B cell (primary cell): ENCODE results near the gene NTN1. TPM values are rescaled to one million over a fixed set of nuclear protein-coding genes. Genes with fewer than 3 reads are reported as not detected.

ENCODE experiments used
- ATAC-seq: fragments of 200-7000 bp; cut with Tn5 transposase; one replicate; pipeline ENCODE4 v1.10.0; 2021; ENCODE audit warnings: low read depth, mild to moderate bottlenecking, moderate number of reproducible peaks, moderate library complexity
- CTCF ChIA-PET: fragments of 350-600 bp; sonication (Branson Sonifier 250); formaldehyde crosslinking; loops from one replicate; lab custom pipeline; 2021; ENCODE audit warnings: antibody characterized with exemption, inconsistent platforms; lab: Charles Lee
- POLR2A ChIA-PET: fragments of 350-600 bp; sonication (Branson Sonifier 250); formaldehyde crosslinking; loops from one replicate; lab custom pipeline; 2021; ENCODE audit warnings: antibody characterized with exemption; lab: Charles Lee
- DNase-seq: peaks from one replicate; pipeline ENCODE4 v3.0.0; 2013
- H2AFZ ChIP-seq: 2 replicates; pipeline ENCODE4 v1.6.1; 2012; ENCODE audit warnings: mild to moderate bottlenecking, low read depth, low read length; ENCODE audit not compliant: insufficient read depth, poor library complexity, severe bottlenecking
- H3K27ac ChIP-seq, 2 donors: 1 replicate in 1 of 2; 2 replicates in 1 of 2; pipeline ENCODE4 v1.5.1; 2012 to 2013; ENCODE audit warnings: low read length in 2 of 2, mild to moderate bottlenecking in 2 of 2, moderate library complexity in 1 of 2
- H3K27me3 ChIP-seq, 4 experiments: fragments of 200-600 bp in 1 of 4; sonication (generic) in 1 of 4; replicated peaks in 1 of 4; 1 replicate in 2 of 4; 2 replicates in 2 of 4; pipeline versions ENCODE4 v1.6.1 to v1.7.0; 2013 to 2016; ENCODE audit warnings: low read length in 3 of 4, mild to moderate bottlenecking in 2 of 4, mixed read lengths in 1 of 4, moderate library complexity in 1 of 4; ENCODE audit not compliant: insufficient read depth in 4 of 4, control insufficient read depth in 3 of 4; ENCODE audit errors: control extremely low read depth in 1 of 4
- H3K36me3 ChIP-seq, 2 experiments: replicated peaks in 1 of 2; 1 replicate in 1 of 2; 2 replicates in 1 of 2; pipeline versions ENCODE4 v1.6.1 to v1.7.1; 2013; ENCODE audit warnings: low read length in 1 of 2; ENCODE audit not compliant: insufficient read depth in 2 of 2, control insufficient read depth in 1 of 2; ENCODE audit errors: control extremely low read depth in 1 of 2, extremely low read depth in 1 of 2
- H3K4me1 ChIP-seq, 2 donors: fragments of 200-600 bp in 1 of 2; sonication (generic) in 1 of 2; 1 replicate in 1 of 2; 2 replicates in 1 of 2; pipeline versions ENCODE4 v1.5.1 to v1.6.1; 2013 to 2017; ENCODE audit warnings: low read length in 2 of 2; ENCODE audit not compliant: control insufficient read depth in 2 of 2, insufficient read depth in 2 of 2
- H3K4me2 ChIP-seq: replicated peaks from 2 replicates; pipeline ENCODE3; 2012; ENCODE audit warnings: mild to moderate bottlenecking, low read depth, low read length; ENCODE audit not compliant: poor library complexity, severe bottlenecking
- H3K4me3 ChIP-seq, 5 experiments: fragments of 200-600 bp in 1 of 5; sonication (generic) in 1 of 5; 1 replicate in 3 of 5; 2 replicates in 2 of 5; pipeline versions ENCODE4 v1.5.1 to v1.7.0; 2011 to 2016; ENCODE audit warnings: low read length in 4 of 5, mild to moderate bottlenecking in 4 of 5, low read depth in 2 of 5, control low read depth in 1 of 5, moderate library complexity in 1 of 5; ENCODE audit not compliant: insufficient read depth in 1 of 5; ENCODE audit errors: control extremely low read depth in 1 of 5, extremely low read depth in 1 of 5
- H3K79me2 ChIP-seq: fragments of 200-600 bp; sonication (generic); one replicate; pipeline ENCODE4 v1.6.0; 2016; ENCODE audit warnings: low read length; ENCODE audit not compliant: control insufficient read depth, insufficient read depth
- H3K9ac ChIP-seq: fragments of 200-600 bp; sonication (generic); 2 replicates; pipeline ENCODE4 v1.6.1; 2017; ENCODE audit warnings: mild to moderate bottlenecking, low read length, moderate library complexity
- H3K9me3 ChIP-seq, 3 donors: one replicate each; pipeline versions ENCODE4 v1.6.1 to v1.7.1; 2013; ENCODE audit warnings: low read length in 2 of 3; ENCODE audit not compliant: control insufficient read depth in 2 of 3, insufficient read depth in 1 of 3; ENCODE audit errors: control extremely low read depth in 1 of 3
- H4K20me1 ChIP-seq: 2 replicates; pipeline ENCODE4 v1.6.0; 2012; ENCODE audit warnings: mild to moderate bottlenecking, low read length; ENCODE audit not compliant: insufficient read depth, control insufficient read depth, poor library complexity, severe bottlenecking
- H3K27ac Mint-ChIP-seq: one replicate; pipeline ENCODE4 v1.8.0; 2021; ENCODE audit warnings: mixed read lengths
- H3K27me3 Mint-ChIP-seq: one replicate; pipeline ENCODE4 v1.8.0; 2021; ENCODE audit warnings: mixed read lengths
- H3K4me1 Mint-ChIP-seq: one replicate; pipeline ENCODE4 v1.8.0; 2021; ENCODE audit warnings: mixed read lengths
- H3K4me3 Mint-ChIP-seq: one replicate; pipeline ENCODE4 v1.8.0; 2021; ENCODE audit warnings: mixed read lengths
- H3K9me3 Mint-ChIP-seq: one replicate; pipeline ENCODE4 v1.8.0; 2022; ENCODE audit warnings: mixed read lengths; ENCODE audit not compliant: insufficient read depth
- CTCF ChIP-seq: fragments of 200-600 bp; IDR thresholded peaks from one replicate; pipeline ENCODE4 v1.8.0; 2022; ENCODE audit warnings: antibody characterized with exemption, mild to moderate bottlenecking
- EZH2 ChIP-seq: IDR thresholded peaks from 2 replicates; pipeline ENCODE4 v1.6.1; 2012; ENCODE audit warnings: borderline replicate concordance, low read depth, mild to moderate bottlenecking, moderate library complexity, low read length; ENCODE audit not compliant: insufficient read depth, poor library complexity, severe bottlenecking
- WGBS: methylation state at CpG from one replicate; pipeline ENCODE4 v1.1.5; 2013; ENCODE audit warnings: missing lambda C conversion rate; ENCODE audit not compliant: insufficient coverage; 5-methylcytosine and 5-hydroxymethylcytosine counted together
- intact Hi-C: fragments of 100-400 bp; cut with micrococcal nuclease; formaldehyde crosslinking; loops from one replicate; pipeline ENCODE4 v1.10.0; 2022
- polyA plus RNA-seq: library from polyadenylated mRNA; depleted of rRNA; stranded (reverse); fragments of >200 nt; gene quantifications from 2 replicates; pipeline ENCODE4 v1.2.3, GENCODE V29; 2012
- total RNA-seq, 2 donors: library from RNA; stranded (reverse); fragments of 120-200 nt in 1 of 2; gene quantifications; 1 replicate in 1 of 2; 2 replicates in 1 of 2; pipeline versions ENCODE4 v1.2.3 to v1.2.4, GENCODE V29; 2013 to 2022

Gene NTN1
- total and polyA plus RNA-seq, 2 donors (not counting 1 experiment from before 2014, with no cell fraction given), result 0.10 to 0.25 TPM

- no peaks in the 10 kb centered on the region for H3K4me1 Mint-ChIP-seq
- WGBS, result 96% methylated on average over 7 of the region's 7 CpGs
- no peak overlapping the region for H3K4me2 ChIP-seq
- no peaks in the 10 kb centered on the region for H3K79me2 ChIP-seq
- CTCF ChIA-PET, result interaction anchor here (0.6 to 6.3 kb wide), 2 partner anchors 12 to 108 kb away, joined by 3 to 32 read pairs; no protein-coding TSS in a partner anchor
- POLR2A ChIA-PET, result no interaction called here
- peaks cover 72% of the 10 kb centered on the region for H3K27me3 Mint-ChIP-seq
- H3K27me3 ChIP-seq, result peaks cover 0 to 34% (median 19%) of the 10 kb centered on the region in 4 experiments
- no peak overlapping the region for H3K27ac ChIP-seq
- ATAC-seq (no peak), DNase-seq (no peak)
- H3K27ac Mint-ChIP-seq, result no peak overlapping the region
- H3K9ac ChIP-seq, result no peak overlapping the region
- no peak overlapping the region for H2AFZ ChIP-seq
- no peaks in the 10 kb centered on the region for H3K9me3 Mint-ChIP-seq
- H3K4me3 ChIP-seq, result no peak overlapping the region
- TF ChIP-seq EZH2, result no peak
- TF ChIP-seq CTCF, result no peak
- no peaks in the 10 kb centered on the region for H3K4me1 ChIP-seq
- intact Hi-C loops, result no loop called here
- no peak overlapping the region for H3K4me3 Mint-ChIP-seq
- no peaks in the 10 kb centered on the region for H4K20me1 ChIP-seq
- H3K9me3 ChIP-seq, result no peaks in the 10 kb centered on the region
- H3K36me3 ChIP-seq, result no peaks in the 10 kb centered on the region
These were observed 10.3 kb upstream of the NTN1 start for GRCh38 chr17:9011001-9011400.

- peaks cover 9% of the 10 kb centered on the region for H3K4me1 Mint-ChIP-seq
- intact Hi-C loops, result no loop called here
- H3K27me3 Mint-ChIP-seq, result peaks cover 24% of the 10 kb centered on the region
- WGBS, result 30% methylated on average over 3 of the region's 3 CpGs
- no peak overlapping the region for H3K27ac Mint-ChIP-seq
- no peaks in the 10 kb centered on the region for H3K79me2 ChIP-seq
- H3K9me3 Mint-ChIP-seq, result no peaks in the 10 kb centered on the region
- peaks cover 0 to 34% (median 12%) of the 10 kb centered on the region in 4 experiments for H3K27me3 ChIP-seq
- H3K4me3 ChIP-seq, result no peak overlapping the region
- H3K9ac ChIP-seq, result no peak overlapping the region
- H3K4me1 ChIP-seq, result peaks cover 6 to 10% of the 10 kb centered on the region in 2 donors
- ATAC-seq (no peak), DNase-seq (no peak)
- no peaks in the 10 kb centered on the region for H4K20me1 ChIP-seq
- POLR2A ChIA-PET, result no interaction called here
- H3K27ac ChIP-seq, result no peak overlapping the region
- no peak overlapping the region for H3K4me3 Mint-ChIP-seq
- no peak overlapping the region for H3K4me2 ChIP-seq
- TF ChIP-seq EZH2 (no peak), CTCF (no peak)
- no peak overlapping the region for H2AFZ ChIP-seq
- CTCF ChIA-PET, result no interaction called here
- no peaks in the 10 kb centered on the region for H3K36me3 ChIP-seq
- no peaks in the 10 kb centered on the region for H3K9me3 ChIP-seq
These were observed 4.3 kb upstream of the NTN1 start for GRCh38 chr17:9016941-9017552.
